Smooth muscle cell (in vitro differentiated cells): ENCODE data around the gene APRT. TPM values are rescaled to one million over a fixed set of nuclear protein-coding genes. Genes with fewer than 3 reads are reported as not detected.

Experiments
- DNase-seq: peaks from one replicate; lab custom pipeline; 2025; ENCODE audit not compliant: unreplicated experiment; lab: John Stamatoyannopoulos, UW
- H2AFZ ChIP-seq: fragments of 200-600 bp; sonication (generic); 2 replicates; pipeline ENCODE4 v1.6.0; 2016; ENCODE audit warnings: antibody characterized with exemption, low read depth, mild to moderate bottlenecking
- H3F3A ChIP-seq: fragments of 200-600 bp; sonication (generic); 2 replicates; pipeline ENCODE4 v1.6.0; 2017; ENCODE audit warnings: antibody characterized with exemption, low read depth
- H3K27ac ChIP-seq: fragments of 200-600 bp; sonication (generic); 2 replicates; pipeline ENCODE4 v1.5.1; 2016; ENCODE audit warnings: low read depth, mild to moderate bottlenecking
- H3K27me3 ChIP-seq: fragments of 200-600 bp; sonication (generic); 2 replicates; pipeline ENCODE4 v1.6.1; 2016; ENCODE audit warnings: low read depth, mild to moderate bottlenecking
- H3K36me3 ChIP-seq: fragments of 200-600 bp; sonication (generic); 2 replicates; pipeline ENCODE4 v1.5.1; 2016; ENCODE audit warnings: low read depth
- H3K4me1 ChIP-seq: fragments of 200-600 bp; sonication (generic); 2 replicates; pipeline ENCODE4 v1.5.1; 2016; ENCODE audit warnings: low read depth
- H3K4me2 ChIP-seq: fragments of 200-600 bp; sonication (generic); 2 replicates; pipeline ENCODE4 v1.6.0; 2016; ENCODE audit warnings: mild to moderate bottlenecking
- H3K4me3 ChIP-seq: fragments of 200-600 bp; sonication (generic); 2 replicates; pipeline ENCODE4 v1.5.1; 2016; ENCODE audit warnings: mild to moderate bottlenecking
- H3K79me2 ChIP-seq: fragments of 200-600 bp; sonication (generic); 2 replicates; pipeline ENCODE4 v1.6.0; 2016; ENCODE audit warnings: low read depth, mild to moderate bottlenecking
- H3K9ac ChIP-seq: fragments of 200-600 bp; sonication (generic); 2 replicates; pipeline ENCODE4 v1.6.0; 2016; ENCODE audit warnings: low read depth
- H3K9me3 ChIP-seq: fragments of 200-600 bp; sonication (generic); replicated peaks from 2 replicates; pipeline ENCODE4 v1.5.1; 2016; ENCODE audit warnings: low read depth
- H4K20me1 ChIP-seq: fragments of 200-600 bp; sonication (generic); 2 replicates; pipeline ENCODE4 v1.6.0; 2016; ENCODE audit warnings: low read depth
- WGBS: methylation state at CpG from one replicate; pipeline ENCODE4 v1.1.7; 2016; ENCODE audit warnings: low lambda C conversion rate; 5-methylcytosine and 5-hydroxymethylcytosine counted together
- polyA plus RNA-seq: library from polyadenylated mRNA; unstranded; fragments of >200 nt; fragmentation: Nextera tagmentation; extraction: Ambion mirVana; gene quantifications from 2 replicates; pipeline ENCODE4 v1.2.1, GENCODE V29; 2016
- total RNA-seq: library from RNA; depleted of rRNA; stranded (reverse); fragments of >200 nt; gene quantifications from 2 replicates; pipeline ENCODE4 v1.2.3, GENCODE V29; 2014
- TF ChIP-seq, protein P1 (sequence below): fragments of 200-600 bp; sonication (generic); IDR thresholded peaks from 2 replicates; pipeline ENCODE4 v1.5.1; 2017; ENCODE audit warnings: borderline replicate concordance, mild to moderate bottlenecking, antibody characterized with exemption; ENCODE audit not compliant: insufficient read depth, poor library complexity, severe bottlenecking

Gene APRT
- total and polyA plus RNA-seq, 2 experiments from 2014 or later = 143 to 200 TPM

DNA sequence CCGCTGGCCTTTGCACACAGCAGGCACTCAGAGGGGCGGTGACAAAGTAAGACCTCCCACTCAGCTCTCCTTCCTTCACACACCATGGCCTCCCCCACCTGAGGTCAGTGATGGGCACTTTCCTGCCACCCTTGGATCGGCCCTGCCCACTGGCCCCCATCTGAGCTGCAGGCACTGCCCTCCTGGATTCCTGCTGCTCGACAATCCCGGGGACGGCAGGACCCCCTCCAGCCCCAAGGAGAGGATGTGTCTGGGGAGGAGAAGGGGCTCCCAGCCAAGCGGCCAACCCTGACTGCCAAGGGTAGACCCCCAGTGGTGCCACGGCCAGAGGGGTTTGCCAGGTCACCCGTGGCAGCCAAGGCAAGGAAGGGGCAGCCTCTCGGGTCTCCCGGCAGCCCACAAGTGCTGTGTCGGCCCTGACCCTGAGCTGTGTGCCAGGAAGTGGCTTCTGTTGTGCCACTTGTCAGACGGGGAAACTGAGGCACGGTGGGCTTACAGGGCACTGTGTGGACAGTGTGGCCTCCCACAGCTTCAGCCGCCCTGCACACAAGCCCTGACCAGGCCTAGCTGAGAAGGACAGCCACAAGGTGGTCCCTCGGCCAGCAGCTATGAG is 49.4 kb downstream of the APRT start:
- Histone ChIP-seq H3K9me3 (no peaks in the 10 kb centered on the region), H3K36me3 (no peaks in the 10 kb centered on the region), H3K79me2 (peaks cover 81% of the 10 kb centered on the region), H2AFZ (no peak overlapping the region), H3K4me1 (peaks cover 14% of the 10 kb centered on the region), H3K27ac (no peak overlapping the region), H3F3A (no peaks in the 10 kb centered on the region), H3K27me3 (no peaks in the 10 kb centered on the region), H3K9ac (no peak overlapping the region), H4K20me1 (peaks cover 98% of the 10 kb centered on the region), H3K4me3 (no peak overlapping the region), H3K4me2 (no peak overlapping the region)
- 88% methylated on average over 15 of the region's 16 CpGs for whole genome bisulfite sequencing
- DNase-seq = no peak
- TF ChIP-seq, protein P1, sequence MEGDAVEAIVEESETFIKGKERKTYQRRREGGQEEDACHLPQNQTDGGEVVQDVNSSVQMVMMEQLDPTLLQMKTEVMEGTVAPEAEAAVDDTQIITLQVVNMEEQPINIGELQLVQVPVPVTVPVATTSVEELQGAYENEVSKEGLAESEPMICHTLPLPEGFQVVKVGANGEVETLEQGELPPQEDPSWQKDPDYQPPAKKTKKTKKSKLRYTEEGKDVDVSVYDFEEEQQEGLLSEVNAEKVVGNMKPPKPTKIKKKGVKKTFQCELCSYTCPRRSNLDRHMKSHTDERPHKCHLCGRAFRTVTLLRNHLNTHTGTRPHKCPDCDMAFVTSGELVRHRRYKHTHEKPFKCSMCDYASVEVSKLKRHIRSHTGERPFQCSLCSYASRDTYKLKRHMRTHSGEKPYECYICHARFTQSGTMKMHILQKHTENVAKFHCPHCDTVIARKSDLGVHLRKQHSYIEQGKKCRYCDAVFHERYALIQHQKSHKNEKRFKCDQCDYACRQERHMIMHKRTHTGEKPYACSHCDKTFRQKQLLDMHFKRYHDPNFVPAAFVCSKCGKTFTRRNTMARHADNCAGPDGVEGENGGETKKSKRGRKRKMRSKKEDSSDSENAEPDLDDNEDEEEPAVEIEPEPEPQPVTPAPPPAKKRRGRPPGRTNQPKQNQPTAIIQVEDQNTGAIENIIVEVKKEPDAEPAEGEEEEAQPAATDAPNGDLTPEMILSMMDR = no peak

DNA sequence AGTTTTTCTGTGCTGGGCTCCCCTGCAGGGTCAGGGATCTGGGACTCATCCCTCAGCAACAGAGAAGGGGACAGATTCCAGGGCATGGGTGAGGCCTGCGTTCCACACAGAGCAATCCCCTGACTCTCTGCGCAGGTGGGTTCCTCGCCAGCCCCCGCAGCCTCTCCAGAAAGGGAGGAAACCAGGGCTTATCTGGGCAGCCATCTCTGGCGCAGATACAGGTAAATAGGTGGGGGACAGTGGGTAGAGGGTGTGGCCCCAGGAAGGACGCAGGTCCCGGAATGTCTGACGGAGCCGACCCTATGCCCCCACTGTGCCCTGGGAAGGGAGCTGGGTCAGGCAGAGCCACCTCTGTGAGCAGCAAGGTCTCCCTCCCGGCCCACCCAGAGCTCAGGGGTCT is 49.9 kb downstream of the APRT start:
- Histone ChIP-seq H3F3A (no peaks in the 10 kb centered on the region), H3K4me1 (peaks cover 13% of the 10 kb centered on the region), H3K27ac (no peak overlapping the region), H3K79me2 (peaks cover 77% of the 10 kb centered on the region), H2AFZ (no peak overlapping the region), H3K36me3 (no peaks in the 10 kb centered on the region), H3K9ac (no peak overlapping the region), H3K4me3 (no peak overlapping the region), H3K27me3 (no peaks in the 10 kb centered on the region), H3K4me2 (no peak overlapping the region), H4K20me1 (peaks cover 98% of the 10 kb centered on the region), H3K9me3 (no peaks in the 10 kb centered on the region)
- WGBS = 94% methylated on average over 8 of the region's 10 CpGs
- TF ChIP-seq, protein P1 = no peak
- DNase-seq = no peak

GRCh38 chr16:88761143-88761534 is 50.6 kb downstream of the APRT start:
- no peaks in the 10 kb centered on the region for H3K9me3 ChIP-seq
- no peak for DNase-seq
- TF ChIP-seq, protein P1 = no peak
- no peaks in the 10 kb centered on the region for H3F3A ChIP-seq
- WGBS = 98% methylated on average over 10 of the region's 11 CpGs
- no peaks in the 10 kb centered on the region for H3K36me3 ChIP-seq
- H3K9ac ChIP-seq = no peak overlapping the region
- no peaks in the 10 kb centered on the region for H3K27me3 ChIP-seq
- H3K4me3 ChIP-seq = no peak overlapping the region
- peaks cover 13% of the 10 kb centered on the region for H3K4me1 ChIP-seq
- H2AFZ ChIP-seq = no peak overlapping the region
- no peak overlapping the region for H3K4me2 ChIP-seq
- peaks cover 77% of the 10 kb centered on the region for H3K79me2 ChIP-seq
- H4K20me1 ChIP-seq = peaks cover 98% of the 10 kb centered on the region
- H3K27ac ChIP-seq = no peak overlapping the region
